HG03095 (cell line): Measurements from ENCODE around the gene TDRD10.

Source experiments
- ATAC-seq: cut with Tn5 transposase; IDR thresholded peaks from one replicate; pipeline ENCODE4 v1.9.1; 2021; ENCODE audit warnings: moderate library complexity; ENCODE audit not compliant: unreplicated experiment

Gene TDRD10

GRCh38 chr1:154575951-154576566, 74.0 kb downstream of the TDRD10 start:
- no peak for ATAC-seq

GRCh38 chr1:154577346-154578057, 75.5 kb downstream of the TDRD10 start:
- ATAC-seq, result no peak

GRCh38 chr1:154578058-154578418, 76.0 kb downstream of the TDRD10 start:
- no peak for ATAC-seq

- ATAC-seq, result no peak
These were observed 77.4 kb downstream of the TDRD10 start for GRCh38 chr1:154579374-154579773.

GRCh38 chr1:154581766-154582165, 79.7 kb downstream of the TDRD10 start:
- no peak for ATAC-seq

- ATAC-seq, result no peak
These were observed 80.9 kb downstream of the TDRD10 start for GRCh38 chr1:154582885-154583284.

GRCh38 chr1:154583773-154584172, 81.8 kb downstream of the TDRD10 start:
- no peak for ATAC-seq

- ATAC-seq, result no peak
These were observed 82.4 kb downstream of the TDRD10 start for GRCh38 chr1:154584267-154584994.

GRCh38 chr1:154586231-154586630, 84.2 kb downstream of the TDRD10 start:
- ATAC-seq, result no peak

- no peak for ATAC-seq
These were observed 84.6 kb downstream of the TDRD10 start for GRCh38 chr1:154586641-154587040.

- ATAC-seq, result no peak
These were observed 87.8 kb downstream of the TDRD10 start for GRCh38 chr1:154589780-154590179.

GRCh38 chr1:154590756-154591155, 88.7 kb downstream of the TDRD10 start:
- no peak for ATAC-seq

GRCh38 chr1:154591206-154591605, 89.2 kb downstream of the TDRD10 start:
- ATAC-seq, result no peak

- ATAC-seq, result no peak
These were observed 91.4 kb downstream of the TDRD10 start for GRCh38 chr1:154593390-154593789.

- no peak for ATAC-seq
These were observed 92.8 kb downstream of the TDRD10 start for GRCh38 chr1:154594811-154595210.

GRCh38 chr1:154595621-154596020, 93.6 kb downstream of the TDRD10 start:
- no peak for ATAC-seq
